DND-41 (cell line): ENCODE measurements around the gene STPG4.
"Not testable (repeated sequence)": the region's sequence is repeated elsewhere in the genome, so short reads cannot be mapped to it uniquely, and the experiment has no call there.

Experiments used
- ATAC-seq: fragments of 200-7000 bp; cut with Tn5 transposase; 3 replicates; pipeline ENCODE4 v1.9.1; 2021; ENCODE audit warnings: low read depth; ENCODE audit not compliant: insufficient read depth
- DNase-seq: peaks from one replicate; pipeline ENCODE4 v3.0.0-alpha.2; 2020
- H2AFZ ChIP-seq: 2 replicates; pipeline ENCODE4 v1.6.0; 2012; ENCODE audit warnings: low read depth, low read length
- H3K27ac ChIP-seq: 2 replicates; pipeline ENCODE4 v1.5.1; 2012; ENCODE audit warnings: low read length, inconsistent platforms
- H3K27me3 ChIP-seq: fragments of 200-600 bp; sonication (generic); 2 replicates; pipeline ENCODE4 v1.6.0; 2012; ENCODE audit warnings: low read length, mild to moderate bottlenecking, inconsistent platforms; ENCODE audit not compliant: insufficient read depth, poor library complexity
- H3K36me3 ChIP-seq: 2 replicates; pipeline ENCODE4 v1.5.1; 2012; ENCODE audit warnings: low read length, inconsistent platforms; ENCODE audit not compliant: insufficient read depth
- H3K4me1 ChIP-seq: 2 replicates; pipeline ENCODE4 v1.5.1; 2012; ENCODE audit warnings: mild to moderate bottlenecking, low read length; ENCODE audit not compliant: insufficient read depth
- H3K4me2 ChIP-seq: 2 replicates; pipeline ENCODE4 v1.6.0; 2012; ENCODE audit warnings: mild to moderate bottlenecking, moderate library complexity, low read length, inconsistent platforms; ENCODE audit not compliant: insufficient read depth
- H3K4me3 ChIP-seq, 2 experiments: fragments of 200-600 bp in 1 of 2; shearing (Covaris generic) in 1 of 2; 2 replicates each; pipeline ENCODE4 v1.5.1; 2012 to 2016; ENCODE audit warnings: inconsistent platforms in 2 of 2, low read length in 2 of 2, mild to moderate bottlenecking in 2 of 2, low read depth in 1 of 2, moderate library complexity in 1 of 2
- H3K79me2 ChIP-seq: 2 replicates; pipeline ENCODE4 v1.6.0; 2012; ENCODE audit warnings: low read length, inconsistent platforms; ENCODE audit not compliant: insufficient read depth
- H3K9ac ChIP-seq: 2 replicates; pipeline ENCODE4 v1.6.0; 2012; ENCODE audit warnings: low read depth, mild to moderate bottlenecking, inconsistent platforms, low read length, moderate library complexity
- H3K9me3 ChIP-seq: 2 replicates; pipeline ENCODE4 v1.5.1; 2012; ENCODE audit warnings: low read length, moderate library complexity, mild to moderate bottlenecking, inconsistent platforms; ENCODE audit not compliant: insufficient read depth, severe bottlenecking
- H4K20me1 ChIP-seq: 2 replicates; pipeline ENCODE4 v1.6.0; 2012; ENCODE audit warnings: low read length; ENCODE audit not compliant: insufficient read depth
- EZH2 ChIP-seq: IDR thresholded peaks from 3 replicates; pipeline ENCODE4 v1.6.1; 2012; ENCODE audit warnings: borderline replicate concordance, low read depth, mild to moderate bottlenecking, moderate library complexity, low read length, inconsistent platforms; ENCODE audit not compliant: severe bottlenecking
- TF ChIP-seq, protein P1 (sequence below): IDR thresholded peaks from 2 replicates; pipeline ENCODE4 v1.5.1; 2012; ENCODE audit warnings: borderline replicate concordance, low read length, moderate library complexity, mild to moderate bottlenecking; ENCODE audit not compliant: poor library complexity, severe bottlenecking; ENCODE audit errors: extremely low read depth

STPG4 gene

DNA sequence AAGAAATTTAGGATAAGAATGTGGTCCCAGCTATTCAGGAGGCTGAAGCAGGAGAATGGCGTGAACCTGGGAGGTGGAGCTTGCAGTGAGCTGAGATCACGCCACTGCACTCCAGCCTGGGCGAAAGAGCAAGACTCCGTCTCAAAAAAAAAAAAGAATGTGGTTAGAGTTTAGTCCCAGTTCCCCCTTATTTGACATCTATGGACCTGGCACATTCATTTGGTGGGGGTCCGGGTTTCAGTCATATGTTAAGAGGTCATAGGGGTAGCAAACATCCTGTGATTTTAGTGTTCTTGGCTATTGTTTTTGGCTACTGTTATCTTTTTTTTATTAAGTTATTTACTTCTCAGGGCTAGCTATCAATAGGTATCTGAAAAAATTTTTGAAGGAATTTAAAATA lies 34.7 kb downstream of the STPG4 start:
- H3K4me2 ChIP-seq, H3K27me3 ChIP-seq, ATAC-seq, H3K79me2 ChIP-seq, H3K4me3 ChIP-seq, DNase-seq, H3K9ac ChIP-seq, H2AFZ ChIP-seq, H3K36me3 ChIP-seq, H4K20me1 ChIP-seq, H3K27ac ChIP-seq, H3K9me3 ChIP-seq: not testable (repeated sequence)
- peaks cover 20% of the 10 kb centered on the region for H3K4me1 ChIP-seq

GRCh38 chr2:47119001-47119400 lies 36.1 kb downstream of the STPG4 start:
- H3K27me3 ChIP-seq = no peaks in the 10 kb centered on the region
- H3K36me3 ChIP-seq = no peaks in the 10 kb centered on the region
- no peaks in the 10 kb centered on the region for H4K20me1 ChIP-seq
- DNase-seq = no peak
- H3K4me1 ChIP-seq = peaks cover 20% of the 10 kb centered on the region
- no peak overlapping the region for H3K4me2 ChIP-seq
- H3K4me3 ChIP-seq = no peak overlapping the region
- H3K27ac ChIP-seq = no peak overlapping the region
- no peaks in the 10 kb centered on the region for H3K79me2 ChIP-seq
- H3K9ac ChIP-seq = no peak overlapping the region
- TF ChIP-seq, protein P1, sequence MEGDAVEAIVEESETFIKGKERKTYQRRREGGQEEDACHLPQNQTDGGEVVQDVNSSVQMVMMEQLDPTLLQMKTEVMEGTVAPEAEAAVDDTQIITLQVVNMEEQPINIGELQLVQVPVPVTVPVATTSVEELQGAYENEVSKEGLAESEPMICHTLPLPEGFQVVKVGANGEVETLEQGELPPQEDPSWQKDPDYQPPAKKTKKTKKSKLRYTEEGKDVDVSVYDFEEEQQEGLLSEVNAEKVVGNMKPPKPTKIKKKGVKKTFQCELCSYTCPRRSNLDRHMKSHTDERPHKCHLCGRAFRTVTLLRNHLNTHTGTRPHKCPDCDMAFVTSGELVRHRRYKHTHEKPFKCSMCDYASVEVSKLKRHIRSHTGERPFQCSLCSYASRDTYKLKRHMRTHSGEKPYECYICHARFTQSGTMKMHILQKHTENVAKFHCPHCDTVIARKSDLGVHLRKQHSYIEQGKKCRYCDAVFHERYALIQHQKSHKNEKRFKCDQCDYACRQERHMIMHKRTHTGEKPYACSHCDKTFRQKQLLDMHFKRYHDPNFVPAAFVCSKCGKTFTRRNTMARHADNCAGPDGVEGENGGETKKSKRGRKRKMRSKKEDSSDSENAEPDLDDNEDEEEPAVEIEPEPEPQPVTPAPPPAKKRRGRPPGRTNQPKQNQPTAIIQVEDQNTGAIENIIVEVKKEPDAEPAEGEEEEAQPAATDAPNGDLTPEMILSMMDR = no peak
- TF ChIP-seq EZH2 = no peak
- H2AFZ ChIP-seq = no peak overlapping the region
- no peak for ATAC-seq
- no peaks in the 10 kb centered on the region for H3K9me3 ChIP-seq

DNA sequence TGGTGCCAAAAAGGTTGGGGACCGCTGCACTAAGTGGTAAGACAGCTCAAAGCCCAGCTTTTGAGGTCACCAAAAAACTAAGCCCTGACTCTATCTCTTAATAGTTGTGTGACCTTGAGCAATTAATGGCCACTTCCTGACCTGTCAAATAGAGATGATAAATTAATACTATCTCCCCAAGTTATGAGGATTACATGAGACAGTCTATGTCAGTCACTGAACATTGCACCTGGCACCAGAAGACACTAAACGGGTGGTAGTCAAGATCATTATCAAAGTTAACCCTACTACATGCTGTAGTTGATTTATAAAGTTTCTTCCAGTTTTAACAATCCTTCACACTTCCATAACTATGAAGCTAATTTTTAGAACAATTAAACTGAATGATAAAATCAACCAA lies 36.5 kb downstream of the STPG4 start:
- Histone ChIP-seq H3K27ac (no peak overlapping the region), H4K20me1 (no peaks in the 10 kb centered on the region), H2AFZ (no peak overlapping the region), H3K9ac (no peak overlapping the region), H3K4me2 (no peak overlapping the region), H3K4me3 (no peak overlapping the region), H3K4me1 (peaks cover 20% of the 10 kb centered on the region), H3K36me3 (no peaks in the 10 kb centered on the region), H3K79me2 (no peaks in the 10 kb centered on the region), H3K9me3 (no peaks in the 10 kb centered on the region), H3K27me3 (no peaks in the 10 kb centered on the region)
- TF ChIP-seq EZH2 = no peak
- TF ChIP-seq, protein P1 = no peak
- DNase-seq (no peak), ATAC-seq (no peak)

DNA sequence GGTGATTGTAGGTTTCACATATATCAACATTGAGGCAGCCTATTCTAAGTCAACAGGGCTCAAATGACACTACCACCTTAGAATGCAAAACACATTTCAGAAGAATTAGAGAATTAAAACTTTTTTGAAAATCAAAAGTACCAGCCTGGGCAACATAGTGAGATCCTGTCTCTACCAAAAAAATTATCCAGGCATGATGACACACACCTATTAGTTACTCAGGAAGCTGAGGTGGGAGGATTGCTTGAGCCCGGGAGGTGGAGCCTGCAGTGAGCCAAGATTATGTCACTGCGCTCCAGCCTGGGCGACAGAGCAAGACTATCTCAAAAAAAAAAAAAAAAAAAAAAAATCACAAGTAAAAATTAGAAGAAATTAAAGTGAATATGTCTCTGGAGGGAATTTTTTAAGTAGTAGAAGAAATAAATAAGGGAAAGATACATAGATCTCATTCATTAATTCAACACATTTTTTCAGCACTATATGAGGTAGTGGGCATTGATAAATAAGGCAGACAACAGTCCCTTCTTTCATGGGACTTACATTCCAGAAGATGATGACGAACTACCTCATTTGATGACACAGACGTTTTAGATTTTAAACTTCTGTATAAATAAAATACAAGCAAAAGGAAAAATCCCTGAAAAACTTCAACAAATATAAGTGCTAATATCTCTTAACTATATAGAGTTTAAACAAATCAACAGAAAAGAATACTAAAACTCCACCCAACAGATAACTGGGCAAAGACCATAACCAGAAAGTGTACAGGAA lies 42.3 kb downstream of the STPG4 start:
- Histone ChIP-seq H3K36me3 (no peaks in the 10 kb centered on the region), H3K4me2 (no peak overlapping the region), H3K9ac (no peak overlapping the region), H3K4me3 (no peak overlapping the region), H3K27ac (no peak overlapping the region), H3K9me3 (no peaks in the 10 kb centered on the region), H2AFZ (no peak overlapping the region), H3K27me3 (no peaks in the 10 kb centered on the region), H3K4me1 (no peaks in the 10 kb centered on the region), H4K20me1 (no peaks in the 10 kb centered on the region), H3K79me2 (no peaks in the 10 kb centered on the region)
- TF ChIP-seq EZH2 = no peak
- TF ChIP-seq, protein P1 = no peak
- no peak for DNase-seq
- ATAC-seq = no peak
